SH-SY5Y (cell line): ENCODE results near the gene NLRP9.
"Not testable (repeated sequence)": the region's sequence is repeated elsewhere in the genome, so short reads cannot be mapped to it uniquely, and the experiment has no call there.

Experiments
- GATA2 ChIP-seq: IDR thresholded peaks from 2 replicates; pipeline ENCODE4 v1.6.1; 2011; ENCODE audit warnings: mild to moderate bottlenecking, low read depth, low read length
- GATA3 ChIP-seq: IDR thresholded peaks from 2 replicates; pipeline ENCODE4 v1.6.1; 2011; ENCODE audit warnings: low read depth, mild to moderate bottlenecking, low read length, moderate library complexity

- not testable (repeated sequence) for TF ChIP-seq GATA2, GATA3
Measured at GRCh38 chr19:55758797-55759196, 20.6 kb upstream of the NLRP9 start, which contains the start of gene RFPL4A.
